IPS-18c (cell line): ENCODE measurements around the gene UGT2A2.

Experiments used
- H3K4me3 ChIP-seq: 2 replicates; pipeline ENCODE4 v1.7.0; 2013; ENCODE audit warnings: low read depth, mild to moderate bottlenecking, low read length, moderate library complexity; ENCODE audit not compliant: insufficient read depth
- H3K9me3 ChIP-seq: one replicate; pipeline ENCODE4 v1.6.1; 2013; ENCODE audit warnings: mild to moderate bottlenecking, low read length, moderate library complexity; ENCODE audit not compliant: control insufficient read depth, insufficient read depth

Gene UGT2A2

GRCh38 chr4:69591364-69591763 lies 48.1 kb downstream of the UGT2A2 start:
- no peaks in the 10 kb centered on the region for H3K9me3 ChIP-seq
- no peak overlapping the region for H3K4me3 ChIP-seq

- H3K4me3 ChIP-seq = no peak overlapping the region
- no peaks in the 10 kb centered on the region for H3K9me3 ChIP-seq
These were observed 49.6 kb downstream of the UGT2A2 start for GRCh38 chr4:69589884-69590283.

DNA sequence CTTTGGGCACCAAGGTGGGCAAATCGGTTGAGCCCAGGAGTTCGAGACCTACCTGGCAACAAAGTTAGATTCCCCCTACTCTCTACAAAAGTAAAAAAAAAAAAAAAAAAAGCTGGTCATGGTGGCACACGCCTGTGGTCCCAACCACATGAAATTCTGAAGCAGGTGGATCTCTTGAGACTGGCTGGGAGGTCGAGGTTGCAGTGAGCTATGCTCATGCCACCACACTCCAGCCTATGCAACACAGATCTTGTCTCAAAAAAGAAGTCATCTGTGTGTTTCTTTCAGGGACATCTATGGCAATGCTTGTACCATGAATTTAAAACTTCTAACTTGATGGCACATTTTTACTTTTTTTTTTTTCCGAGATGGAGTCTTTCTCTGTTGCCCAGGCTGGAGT lies 55.3 kb downstream of the UGT2A2 start:
- H3K4me3 ChIP-seq = no peak overlapping the region
- no peaks in the 10 kb centered on the region for H3K9me3 ChIP-seq

GRCh38 chr4:69583543-69583942 lies 55.9 kb downstream of the UGT2A2 start:
- Histone ChIP-seq H3K4me3 (no peak overlapping the region), H3K9me3 (no peaks in the 10 kb centered on the region)

- no peak overlapping the region for H3K4me3 ChIP-seq
- H3K9me3 ChIP-seq = no peaks in the 10 kb centered on the region
These were observed 62.2 kb downstream of the UGT2A2 start for GRCh38 chr4:69577245-69577644.

- no peaks in the 10 kb centered on the region for H3K9me3 ChIP-seq
- H3K4me3 ChIP-seq = no peak overlapping the region
These were observed 63.1 kb downstream of the UGT2A2 start for GRCh38 chr4:69576251-69576877.

DNA sequence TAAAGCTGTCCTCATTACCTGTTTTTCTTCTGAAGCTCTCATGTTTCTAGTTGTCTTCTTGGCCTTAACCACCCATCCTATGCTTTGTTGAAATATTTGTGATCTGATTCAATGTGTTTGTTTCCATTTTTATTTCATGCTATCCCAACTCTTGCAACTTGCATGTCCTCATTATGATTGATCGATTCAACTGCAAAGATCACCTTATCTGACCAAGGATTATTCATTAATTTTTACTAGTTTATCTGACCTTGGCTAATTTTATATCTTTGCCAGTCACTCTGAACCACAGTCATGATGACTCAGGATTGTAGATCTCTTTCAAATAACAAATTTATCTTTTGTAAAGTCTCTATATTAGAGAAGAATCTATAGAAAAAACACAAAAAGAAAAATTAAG lies 70.7 kb downstream of the UGT2A2 start:
- Histone ChIP-seq H3K9me3 (no peaks in the 10 kb centered on the region), H3K4me3 (no peak overlapping the region)

DNA sequence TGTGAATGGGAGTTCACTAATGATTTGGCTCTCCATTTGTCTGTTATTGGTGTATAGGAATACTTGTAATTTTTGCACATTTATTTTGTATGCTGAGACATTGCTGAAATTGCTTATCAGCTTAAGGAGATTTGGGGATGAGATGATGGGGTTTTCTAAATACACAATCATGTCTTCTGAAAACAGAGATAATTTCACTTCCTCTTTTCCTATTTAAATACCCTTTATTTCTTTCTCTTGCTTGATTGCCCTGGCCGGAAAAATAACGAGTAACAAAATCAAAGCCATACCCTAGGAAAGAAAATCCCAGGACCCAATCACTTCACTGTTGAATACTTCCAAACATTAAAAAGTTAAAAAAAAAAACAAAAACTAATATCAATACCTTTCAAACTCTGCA lies 76.0 kb downstream of the UGT2A2 start:
- Histone ChIP-seq H3K9me3 (no peaks in the 10 kb centered on the region), H3K4me3 (no peak overlapping the region)

DNA sequence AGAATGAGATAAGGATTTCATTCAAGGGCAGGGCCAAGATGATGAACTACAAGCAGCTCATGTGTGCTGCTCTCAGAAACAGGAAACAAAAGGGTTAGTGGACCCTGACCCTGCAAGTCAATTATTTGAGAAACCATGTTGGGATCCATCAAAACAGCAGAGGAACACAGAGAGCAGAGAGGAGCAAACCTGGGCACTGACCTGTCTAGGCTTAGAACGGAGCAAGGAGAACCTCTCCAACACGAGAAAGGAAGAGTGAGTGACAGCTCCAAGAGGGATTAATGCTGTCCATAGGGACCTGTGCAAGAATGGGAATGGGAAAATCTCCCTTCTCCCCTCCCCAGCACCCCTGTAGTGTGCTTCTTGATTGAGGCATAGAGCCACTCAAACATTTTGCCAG lies 89.8 kb downstream of the UGT2A2 start:
- H3K4me3 ChIP-seq = no peak overlapping the region

GRCh38 chr4:69546134-69546765 lies 93.2 kb downstream of the UGT2A2 start:
- Histone ChIP-seq H3K4me3 (no peak overlapping the region), H3K9me3 (peaks cover 2% of the 10 kb centered on the region)

More for the DNA sequence above, 89.8 kb downstream of the UGT2A2 start:
- no peaks in the 10 kb centered on the region for H3K9me3 ChIP-seq
